Tibial nerve (tissue), 4 donors: ENCODE data around the gene TBX15.

Experiments used
- EP300 ChIP-seq, 2 donors: sonication (generic); formaldehyde crosslinking; IDR thresholded peaks; one replicate each; pipeline ENCODE4 v1.6.1; 2017; ENCODE audit warnings: antibody characterized with exemption in 2 of 2, mild to moderate bottlenecking in 1 of 2
- TF ChIP-seq, protein P1 (sequence below), 5 experiments: fragments of 200-600 bp in 3 of 5; fragments of 450-650 bp in 2 of 5; sonication (generic) in 3 of 5; IDR thresholded peaks; one replicate each; pipeline ENCODE4 v1.5.1; 2016 to 2019; ENCODE audit warnings: antibody characterized with exemption in 5 of 5, mild to moderate bottlenecking in 3 of 5, moderate library complexity in 2 of 5

- TF ChIP-seq, protein P1, sequence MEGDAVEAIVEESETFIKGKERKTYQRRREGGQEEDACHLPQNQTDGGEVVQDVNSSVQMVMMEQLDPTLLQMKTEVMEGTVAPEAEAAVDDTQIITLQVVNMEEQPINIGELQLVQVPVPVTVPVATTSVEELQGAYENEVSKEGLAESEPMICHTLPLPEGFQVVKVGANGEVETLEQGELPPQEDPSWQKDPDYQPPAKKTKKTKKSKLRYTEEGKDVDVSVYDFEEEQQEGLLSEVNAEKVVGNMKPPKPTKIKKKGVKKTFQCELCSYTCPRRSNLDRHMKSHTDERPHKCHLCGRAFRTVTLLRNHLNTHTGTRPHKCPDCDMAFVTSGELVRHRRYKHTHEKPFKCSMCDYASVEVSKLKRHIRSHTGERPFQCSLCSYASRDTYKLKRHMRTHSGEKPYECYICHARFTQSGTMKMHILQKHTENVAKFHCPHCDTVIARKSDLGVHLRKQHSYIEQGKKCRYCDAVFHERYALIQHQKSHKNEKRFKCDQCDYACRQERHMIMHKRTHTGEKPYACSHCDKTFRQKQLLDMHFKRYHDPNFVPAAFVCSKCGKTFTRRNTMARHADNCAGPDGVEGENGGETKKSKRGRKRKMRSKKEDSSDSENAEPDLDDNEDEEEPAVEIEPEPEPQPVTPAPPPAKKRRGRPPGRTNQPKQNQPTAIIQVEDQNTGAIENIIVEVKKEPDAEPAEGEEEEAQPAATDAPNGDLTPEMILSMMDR (IDR thresholded peaks at IDR 0.05): no peak
- peak in 1 of 2 donors; percentile 70 for TF ChIP-seq EP300 (IDR thresholded peaks at IDR 0.05)
Observed at GRCh38 chr1:118949315-118949714, 38.8 kb downstream of the TBX15 start.
